ENCODE data around the gene CTDSP2.
"Not testable (repeated sequence)": the region's sequence is repeated elsewhere in the genome, so short reads cannot be mapped to it uniquely, and the experiment has no call there.

The CTDSP2 gene

DNA sequence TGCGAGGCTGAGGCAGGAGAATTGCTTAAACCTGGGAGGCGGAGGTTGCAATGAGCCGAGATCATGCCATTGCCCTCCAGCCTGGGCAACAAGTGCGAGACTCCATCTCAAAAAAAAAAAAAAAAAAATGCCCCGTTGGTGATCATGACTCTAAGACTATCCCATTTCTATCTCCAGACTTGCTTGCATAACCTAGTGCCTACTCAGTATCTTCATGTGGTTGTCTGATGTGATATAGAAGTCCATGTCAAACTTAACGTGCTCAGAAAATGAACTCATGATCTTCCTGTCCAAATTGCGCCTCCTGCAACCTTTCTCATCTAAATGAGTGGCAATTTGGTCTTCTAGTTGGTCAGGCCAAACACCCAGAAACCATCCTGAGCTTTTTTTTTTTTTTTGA is 68.6 kb downstream of the CTDSP2 start:
- no peak for DNase-seq

DNA sequence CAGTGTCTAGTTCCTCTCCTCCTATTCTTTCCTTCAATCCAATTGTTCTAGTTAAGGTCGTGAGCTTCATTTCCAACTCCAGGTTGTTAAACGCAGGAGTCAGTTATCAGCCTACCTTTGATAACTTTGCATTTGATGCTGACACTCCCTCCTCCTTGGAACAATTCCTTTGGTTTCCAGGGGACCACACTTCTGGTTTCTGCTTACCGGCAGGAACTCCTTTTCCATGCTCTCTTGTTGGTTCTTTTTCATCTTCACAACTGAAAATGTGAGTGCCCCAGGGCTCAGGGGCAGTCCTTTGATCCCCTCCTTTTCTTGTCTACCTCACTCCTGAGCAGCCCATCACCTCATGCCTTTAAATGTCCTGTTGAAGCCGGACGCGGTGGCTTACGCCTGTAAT is 69.2 kb downstream of the CTDSP2 start:
- no peak for DNase-seq

DNA sequence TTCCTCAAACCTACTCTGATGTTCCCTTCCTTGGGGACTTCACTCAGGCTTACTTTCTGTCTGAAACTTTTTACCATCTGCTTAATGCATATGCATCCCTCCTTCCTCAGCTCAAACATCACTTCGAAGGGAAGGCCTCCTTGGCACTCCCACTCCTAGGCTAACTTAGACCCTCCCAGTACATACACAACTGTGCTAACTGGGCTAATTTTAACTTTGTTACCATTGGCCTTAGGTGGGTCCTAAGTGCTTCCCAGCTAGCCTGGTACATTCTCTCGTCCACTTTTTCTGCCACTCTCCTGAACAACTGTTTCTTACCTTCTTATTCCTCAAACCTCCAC is 70.3 kb downstream of the CTDSP2 start:
- no peak for DNase-seq

DNA sequence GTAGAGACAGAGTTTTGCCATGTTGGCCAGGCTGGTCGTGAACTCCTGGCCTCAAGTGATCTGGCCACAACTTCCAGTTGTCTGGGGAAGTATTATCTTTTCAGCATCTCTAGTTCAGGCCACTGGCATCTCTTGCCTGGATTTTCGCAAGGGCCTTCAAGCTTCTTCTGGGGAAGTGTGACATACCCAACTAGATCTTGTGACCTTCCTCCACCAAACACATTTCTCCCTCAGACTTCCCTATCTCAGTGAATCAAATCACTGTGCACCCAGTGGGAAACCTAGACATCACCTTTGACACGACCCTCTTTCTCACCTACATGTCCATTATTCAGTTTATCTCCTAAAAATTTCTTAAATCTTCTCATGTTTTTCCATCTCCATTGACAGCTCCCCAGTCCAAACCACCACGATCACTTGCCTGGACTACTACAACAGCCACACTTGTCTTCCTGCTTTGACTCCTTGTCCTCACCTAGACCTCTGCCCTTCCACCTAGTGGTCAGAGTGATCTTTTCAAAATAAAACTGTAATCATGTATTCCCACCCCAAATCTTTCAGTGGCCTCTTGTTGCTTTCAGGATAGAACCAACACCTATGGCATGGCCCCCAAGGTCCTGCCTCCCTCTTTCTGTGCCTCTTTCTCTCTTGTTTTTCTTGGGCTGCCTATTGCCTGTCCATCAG is 70.8 kb downstream of the CTDSP2 start:
- DNase-seq, result no peak

DNA sequence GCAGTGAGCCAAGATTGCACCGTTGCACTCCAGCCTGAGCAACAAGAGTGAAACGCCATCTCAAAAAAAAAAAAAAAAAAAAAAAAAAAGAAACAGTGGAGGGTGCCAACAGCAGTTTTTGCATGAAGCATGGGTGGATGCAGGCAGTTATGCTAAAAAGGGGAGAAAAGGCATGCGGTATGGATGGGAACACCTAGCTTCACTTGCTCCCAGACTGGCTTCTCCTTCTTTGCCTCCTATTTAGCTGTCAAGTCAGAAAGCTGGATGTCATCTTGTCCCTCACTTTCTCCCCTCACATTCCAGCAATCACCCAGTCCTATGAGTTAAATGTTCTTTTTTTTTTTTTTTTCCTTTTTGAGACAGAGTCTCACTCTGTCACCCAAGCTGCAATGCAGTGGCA is 71.5 kb downstream of the CTDSP2 start:
- DNase-seq, result no peak

DNA sequence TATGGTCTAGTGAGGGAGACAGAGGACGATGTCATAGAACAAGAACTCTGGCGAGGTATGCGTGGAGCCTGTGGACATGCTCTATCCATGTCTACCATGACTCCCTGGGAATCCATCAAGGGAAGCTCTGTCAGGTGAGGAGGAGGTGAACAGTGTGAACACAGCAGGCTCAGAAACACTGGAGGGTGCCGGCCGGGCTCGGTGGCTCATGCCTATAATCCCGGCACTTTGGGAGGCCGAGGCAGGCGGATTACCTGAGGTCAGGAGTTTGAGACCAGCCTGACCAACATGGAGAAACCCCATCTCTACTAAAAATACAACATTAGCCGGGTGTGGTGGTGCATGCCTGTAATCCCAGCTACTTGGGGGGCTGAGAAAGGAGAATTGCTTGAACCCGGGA is 71.9 kb downstream of the CTDSP2 start:
- not testable (repeated sequence) for DNase-seq

DNA sequence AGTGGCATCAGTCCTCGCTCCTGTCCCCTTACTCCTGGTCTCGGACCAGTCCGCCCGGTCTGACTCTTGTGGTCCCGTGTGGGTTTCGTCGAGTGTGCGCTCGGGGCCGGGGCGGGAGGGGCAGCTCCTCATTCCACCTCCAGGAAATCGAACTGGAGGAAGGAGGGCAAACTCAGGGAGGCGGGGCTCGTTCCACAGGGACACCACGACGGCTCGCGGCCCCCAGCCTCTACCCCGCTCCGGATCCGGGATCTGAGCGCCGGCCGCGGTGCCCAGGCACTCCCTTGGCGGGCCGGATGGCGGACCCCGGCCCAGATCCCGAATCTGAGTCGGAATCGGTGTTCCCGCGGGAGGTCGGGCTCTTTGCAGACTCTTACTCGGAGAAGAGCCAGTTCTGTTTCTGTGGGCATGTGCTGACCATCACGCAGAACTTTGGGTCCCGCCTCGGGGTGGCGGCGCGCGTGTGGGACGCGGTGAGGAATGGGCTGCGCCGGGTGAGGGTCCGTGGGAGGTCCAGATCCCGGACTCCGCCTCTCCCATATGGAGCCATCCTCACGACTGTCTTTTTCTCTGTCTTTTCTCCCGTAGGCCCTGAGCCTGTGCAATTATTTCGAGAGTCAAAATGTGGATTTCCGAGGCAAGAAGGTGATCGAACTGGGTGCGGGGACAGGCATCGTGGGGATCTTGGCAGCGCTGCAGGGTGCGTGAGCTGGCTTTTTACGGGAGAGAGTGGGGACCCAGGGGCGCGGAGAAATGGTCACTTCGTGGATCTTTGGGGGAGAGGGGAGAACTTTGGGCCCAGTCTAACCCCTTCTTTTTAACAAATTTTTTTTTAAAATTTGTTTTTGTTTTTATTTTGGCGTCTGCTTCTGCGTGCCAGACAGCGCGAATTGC is 73.9 kb downstream of the CTDSP2 start, which contains the start of gene EEF1AKMT3:
EEF1AKMT3 (plus strand) TSS at position 186 of the 894 bp plus-strand sequence; CDS start at position 297, 111 bp downstream.
- peak; percentile 36 for DNase-seq

DNA sequence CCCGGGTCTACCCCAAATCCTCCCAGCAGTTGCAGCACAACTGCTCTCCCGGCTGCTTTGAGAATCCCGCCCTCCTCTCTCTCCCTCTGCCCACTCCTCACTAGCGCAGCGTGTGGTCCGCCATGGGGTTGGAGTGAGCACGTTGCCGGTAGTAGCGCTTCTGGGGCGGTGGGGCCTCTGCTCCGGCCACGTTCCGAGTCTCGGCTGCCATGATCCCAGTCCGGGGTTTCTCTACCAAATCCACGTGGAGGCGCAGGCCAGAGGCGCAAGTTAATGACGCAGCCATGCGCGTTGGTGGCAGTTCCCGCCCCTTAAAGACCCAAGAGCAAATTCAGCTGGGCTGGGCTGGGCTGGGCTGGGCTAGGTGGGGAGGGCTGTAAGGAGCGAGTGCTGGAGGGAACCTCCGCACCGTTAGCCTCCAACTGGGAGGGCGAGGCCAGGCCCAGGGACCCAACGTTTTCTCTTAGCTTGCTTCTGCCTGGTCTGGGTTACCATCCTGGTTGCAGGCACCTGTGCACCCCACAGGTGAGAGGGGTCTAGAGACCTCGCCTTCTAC is 74.6 kb downstream of the CTDSP2 start, which contains the start of gene METTL1:
METTL1 (minus strand) TSS at position 233 of the 556 bp plus-strand sequence; CDS start at position 211, 22 bp downstream.
- DNase-seq, result peak; percentile 91

DNA sequence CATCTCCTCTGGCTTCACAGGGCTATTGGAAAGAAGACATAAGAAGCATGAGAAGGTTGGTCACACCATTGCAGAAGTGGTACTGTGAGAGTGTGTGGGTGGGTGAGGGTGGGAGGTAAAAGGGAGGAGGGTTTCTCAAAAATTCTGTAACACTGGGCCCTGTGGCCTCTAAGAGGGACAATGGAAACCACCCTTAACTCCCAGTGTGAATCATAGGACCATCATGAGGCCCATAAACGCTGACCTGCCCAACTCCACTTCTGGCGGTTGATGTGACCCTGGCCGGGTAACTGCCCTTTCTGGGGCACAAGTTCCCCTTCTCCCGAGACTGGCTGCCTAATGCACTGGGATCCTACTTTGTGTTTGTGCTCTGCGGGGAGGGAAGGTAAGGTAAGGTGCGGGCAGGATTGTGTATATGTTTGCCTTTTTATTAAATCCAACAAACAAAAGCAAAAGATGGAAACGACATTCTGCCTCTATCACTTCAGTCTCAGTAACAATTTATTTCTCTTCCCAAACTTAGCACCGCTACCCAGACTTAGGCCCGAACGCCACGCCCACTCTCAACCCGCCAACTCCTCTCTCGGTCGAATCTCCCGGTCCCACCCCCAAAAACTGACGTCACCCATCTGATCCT is 75.2 kb downstream of the CTDSP2 start:
- DNase-seq, result peak; percentile 91

DNA sequence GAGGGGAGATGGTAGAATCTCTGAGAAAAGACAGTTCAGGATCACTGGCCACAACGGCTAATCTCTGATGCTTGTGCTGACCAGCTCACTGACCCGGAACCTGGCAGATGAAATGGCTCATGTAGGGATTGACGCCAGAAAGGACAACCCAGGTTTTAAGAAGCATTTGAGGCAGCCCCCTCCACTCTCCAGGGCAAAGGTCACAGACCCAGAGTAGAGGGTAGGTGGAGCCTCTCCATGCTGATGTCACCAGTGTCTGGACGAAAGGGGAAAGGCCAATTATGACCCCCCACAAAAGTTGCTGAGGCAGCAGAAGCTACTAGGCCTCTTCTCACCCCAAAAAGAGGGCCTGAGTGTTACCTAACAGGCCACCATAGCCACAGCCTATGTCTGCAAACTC is 75.8 kb downstream of the CTDSP2 start:
- DNase-seq, result no peak
